Left renal cortex interstitium (tissue), 4 donors: ENCODE data around the gene PRR23B. TPM values are rescaled to one million over a fixed set of nuclear protein-coding genes. Genes with fewer than 3 reads are reported as not detected.

Experiments
- DNase-seq, 4 donors: peaks; one replicate each; pipeline ENCODE4 v3.0.0-alpha.2; 2013; ENCODE audit warnings: low read depth in 4 of 4, low spot score in 2 of 4, missing footprints in 1 of 4
- polyA plus RNA-seq, 4 donors: library from polyadenylated mRNA; unstranded; fragments of 120-200 nt; gene quantifications; one replicate each; pipeline ENCODE4 v1.2.1, GENCODE V29; 2013; ENCODE audit not compliant: insufficient read length in 4 of 4

Gene PRR23B
- polyA plus RNA-seq, 4 donors = not detected

GRCh38 chr3:138975351-138975750, 45.4 kb downstream of the PRR23B start:
- no peak for DNase-seq

DNA sequence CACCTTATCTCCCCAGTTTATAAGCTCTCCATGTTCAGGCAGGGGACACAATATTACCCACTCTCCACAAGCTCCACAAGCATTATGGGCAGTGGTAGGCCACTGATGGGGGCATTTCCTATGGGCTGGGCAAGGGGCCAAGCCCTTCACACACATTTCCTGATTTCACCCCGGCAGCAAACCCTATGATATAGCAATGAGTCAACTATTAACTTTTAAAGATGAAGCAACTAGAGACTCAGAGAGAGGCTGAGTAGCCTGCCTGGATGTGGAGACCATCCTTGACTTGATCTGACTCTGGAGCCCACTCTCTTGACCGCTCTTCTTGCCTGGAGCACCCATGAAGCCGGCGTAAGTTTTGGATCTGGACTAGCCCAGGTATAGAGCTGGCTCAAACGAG, 46.3 kb downstream of the PRR23B start:
- no peak for DNase-seq

GRCh38 chr3:138972941-138973340, 47.8 kb downstream of the PRR23B start:
- DNase-seq = no peak

DNA sequence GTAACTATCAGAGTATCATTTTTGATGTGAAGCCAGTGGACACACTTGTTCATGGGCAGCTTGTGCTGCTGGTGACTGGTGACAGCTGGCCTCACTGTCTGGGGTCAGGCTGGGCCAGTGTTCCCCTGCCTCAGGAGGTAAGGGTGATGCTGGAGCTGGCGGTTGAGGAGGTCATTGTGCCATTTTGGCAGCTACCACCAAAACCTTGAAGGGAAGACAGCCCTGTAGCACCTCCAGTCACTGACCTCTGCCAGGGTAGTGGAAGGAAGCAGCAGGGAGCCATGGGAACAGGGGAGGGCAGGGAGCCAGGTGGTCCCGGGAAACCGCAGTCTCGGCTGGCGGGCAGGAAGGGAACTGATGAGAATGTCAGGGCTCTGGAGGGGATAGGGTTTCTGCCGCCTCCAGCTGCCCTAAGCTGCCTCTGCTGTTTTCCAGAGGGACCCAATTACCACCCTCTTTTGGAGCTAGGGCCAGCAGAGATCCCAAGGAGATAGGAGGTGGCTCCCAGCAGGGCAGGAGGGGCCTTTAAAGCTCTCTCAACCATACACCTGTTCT, 48.9 kb downstream of the PRR23B start:
- no peak for DNase-seq

Other genes with a start within 250 kb of the PRR23B start
- gene PIK3CB, start 186.0 kb downstream of the PRR23B start, polyA plus RNA-seq = 10 to 100 TPM; 27.4 to 33.2 (median 29.7) TPM
- gene FOXL2, start 73.8 kb downstream of the PRR23B start, polyA plus RNA-seq = not detected
- under 1 TPM in 3 of 4 donors, not detected in 1; 0.04 to 0.11 (median 0.05) TPM for gene FOXL2NB, start 73.7 kb downstream of the PRR23B start, polyA plus RNA-seq
- not detected for gene PRR23A, start 14.7 kb downstream of the PRR23B start, polyA plus RNA-seq
- gene PRR23C, start 24.0 kb upstream of the PRR23B start, polyA plus RNA-seq = under 1 TPM in 3 of 4 donors, not detected in 1; 0.06 to 0.07 (median 0.06) TPM